Uterus (tissue), 2 donors: ENCODE results near the gene CLRN2.

ENCODE experiments used
- CTCF ChIP-seq, 4 experiments: fragments of 200-600 bp in 2 of 4; fragments of 450-650 bp in 2 of 4; sonication (generic) in 2 of 4; IDR thresholded peaks; one replicate each; pipeline ENCODE4 v1.5.1; 2016 to 2019; ENCODE audit warnings: antibody characterized with exemption in 4 of 4, mild to moderate bottlenecking in 2 of 4, moderate library complexity in 1 of 4
- POLR2A ChIP-seq, 2 donors: fragments of 450-650 bp; IDR thresholded peaks; one replicate each; pipeline ENCODE4 v1.6.1; 2016; ENCODE audit warnings: antibody characterized with exemption in 2 of 2, mild to moderate bottlenecking in 1 of 2, moderate library complexity in 1 of 2

- no peak for TF ChIP-seq POLR2A (IDR thresholded peaks at IDR 0.05)
- TF ChIP-seq CTCF (IDR thresholded peaks at IDR 0.05): no peak
Measured at GRCh38 chr4:17515445-17516407, 761 bp downstream of the CLRN2 start.
